ENCODE measurements around the gene CNBP.
"Not testable (repeated sequence)": the region's sequence is repeated elsewhere in the genome, so short reads cannot be mapped to it uniquely, and the experiment has no call there.

Gene CNBP

DNA sequence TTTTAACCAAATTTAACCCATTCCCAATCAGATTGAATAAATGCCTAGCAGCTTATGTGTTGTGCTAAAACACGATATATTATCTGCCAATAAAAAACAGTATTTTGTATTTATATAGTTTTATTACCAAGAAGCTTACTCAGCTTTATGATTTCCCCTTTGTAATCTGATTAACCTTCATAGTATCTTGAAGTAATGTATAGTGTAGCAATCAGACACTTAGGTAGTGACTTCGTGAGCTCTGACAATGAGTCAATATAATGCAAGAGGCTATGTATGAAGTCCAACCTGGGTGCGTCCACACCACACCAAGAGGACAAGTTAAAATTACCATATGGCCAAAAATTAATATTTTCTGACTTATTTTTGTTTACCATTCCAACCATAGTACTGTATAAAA lies 2.1 kb upstream of the CNBP start:
- DNase-seq, result no peak

DNA sequence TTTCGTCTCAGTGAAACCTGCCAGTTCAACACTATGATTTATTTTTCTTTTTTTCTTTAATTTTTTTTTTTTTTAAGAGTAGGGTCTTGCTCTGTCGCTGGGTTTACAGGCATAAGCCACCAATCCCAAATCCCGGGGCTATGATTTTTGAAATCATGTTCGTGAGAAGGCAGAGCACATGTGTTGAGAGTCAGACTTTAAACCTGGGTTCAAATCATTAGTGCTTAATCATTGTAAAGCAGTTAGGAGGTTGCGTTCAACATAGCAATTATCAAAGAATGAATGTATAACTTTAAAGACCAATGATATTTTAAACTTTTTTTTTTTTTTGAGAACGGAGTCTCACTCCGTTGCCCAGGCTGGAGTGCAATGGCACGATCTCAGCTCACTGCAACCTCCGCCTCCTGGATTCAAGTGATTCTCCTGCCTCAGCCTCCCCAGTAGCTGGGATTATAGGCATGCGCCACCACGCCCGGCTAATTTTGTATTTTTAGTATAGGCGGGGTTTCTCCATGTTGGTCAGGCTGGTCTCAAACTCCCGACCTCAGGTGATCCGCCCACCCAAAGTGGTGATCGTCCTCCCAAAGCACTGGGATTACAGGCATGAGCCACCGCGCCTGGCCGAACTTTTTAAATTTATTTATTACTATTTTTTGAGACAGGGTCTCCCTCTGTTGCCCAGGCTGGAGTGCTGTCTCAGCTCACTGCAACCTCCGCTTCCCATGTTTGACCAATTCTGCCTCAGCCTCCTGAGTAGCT lies 1.3 kb upstream of the CNBP start:
- DNase-seq, result not testable (repeated sequence)

DNA sequence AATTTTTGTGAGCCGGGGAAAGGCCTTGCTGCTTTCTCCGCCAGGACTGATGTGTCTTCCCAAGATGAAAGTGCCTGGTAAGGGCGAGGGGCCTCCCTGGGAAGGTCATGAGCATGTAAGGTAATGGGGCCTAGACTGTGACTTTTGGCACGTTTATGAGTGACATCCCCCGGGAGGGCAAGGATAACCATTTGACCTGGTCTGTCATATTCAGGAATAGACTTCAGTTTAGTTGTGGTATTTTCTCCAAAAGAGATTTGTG lies 631 bp upstream of the CNBP start:
- peak in 5 of 56 donors; percentile 31 to 70 (median 52) for DNase-seq

DNA sequence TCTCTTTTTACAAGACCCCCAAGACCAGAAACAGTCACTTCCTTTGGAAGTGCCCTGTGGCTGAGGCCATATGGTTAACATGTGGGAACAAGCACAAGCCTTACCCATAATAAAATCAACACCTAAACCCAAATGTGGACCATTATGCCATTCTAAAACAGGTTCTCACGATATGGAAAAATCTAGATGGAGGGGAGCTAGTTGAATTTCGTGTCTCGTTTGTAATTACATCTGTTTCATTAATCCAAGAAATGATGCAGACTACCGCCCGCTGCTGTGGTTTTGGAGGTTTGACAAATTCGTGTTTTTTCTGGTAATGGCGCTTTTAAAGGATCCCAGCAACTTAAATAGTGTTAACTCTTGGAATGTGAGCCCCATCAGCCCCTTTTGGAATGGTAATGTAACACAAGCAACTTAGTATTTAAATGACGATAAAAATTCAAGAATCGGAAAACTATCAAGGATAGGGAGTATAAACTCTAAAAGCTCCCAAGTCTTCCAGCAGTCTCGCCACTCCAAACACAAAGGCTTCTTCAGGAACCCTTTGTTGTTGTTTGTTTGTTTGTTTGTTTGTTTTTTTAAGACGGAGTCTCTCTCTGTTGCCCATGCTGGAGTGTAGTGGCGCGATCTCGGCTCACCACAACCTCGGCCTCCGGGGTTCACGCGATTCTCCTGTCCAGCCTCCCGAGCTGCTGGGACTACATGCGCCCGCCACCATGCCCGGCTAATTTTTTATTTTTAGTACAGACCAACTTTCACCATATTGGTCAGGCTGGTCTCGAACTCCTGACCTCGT lies 1.1 kb downstream of the CNBP start:
- no peak for DNase-seq

DNA sequence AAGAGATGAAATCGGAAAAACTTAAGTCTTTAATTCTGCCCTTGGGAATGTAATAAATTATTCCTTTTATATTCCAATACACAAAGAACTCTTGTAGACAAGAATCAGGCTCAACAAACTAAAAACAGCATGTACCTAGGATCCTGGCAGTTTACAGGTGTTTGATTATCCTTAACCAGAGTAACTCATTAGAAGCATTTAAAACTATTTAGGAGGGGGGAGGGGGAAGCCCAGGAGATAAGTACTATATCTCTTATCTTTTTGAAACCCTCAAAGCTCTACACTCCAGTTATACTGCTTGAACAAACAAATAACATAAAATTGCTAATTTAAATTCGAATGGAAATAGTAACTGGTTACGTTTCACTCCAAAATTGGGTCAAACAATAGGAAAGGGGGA lies 1.9 kb downstream of the CNBP start:
- DNase-seq, result no peak

DNA sequence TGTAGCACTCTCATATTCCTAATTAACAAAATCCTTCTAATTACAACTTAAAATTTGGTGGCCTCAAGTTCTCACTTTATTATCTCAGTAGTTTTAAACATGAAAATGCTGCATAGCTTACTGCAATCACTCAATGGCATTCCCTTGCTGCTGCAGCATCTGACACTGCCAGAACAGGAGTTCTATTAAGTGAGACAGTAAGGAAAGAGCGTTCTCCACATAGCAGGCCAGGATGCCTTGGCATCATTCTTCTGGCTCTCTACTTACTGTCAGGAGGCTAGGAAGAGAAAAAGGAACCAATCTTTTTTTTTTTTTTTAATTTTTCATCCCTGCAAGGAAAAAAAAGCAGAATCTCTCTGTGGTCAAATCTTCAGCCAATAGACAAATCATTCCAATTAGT lies 3.2 kb downstream of the CNBP start:
- DNase-seq, result no peak

DNA sequence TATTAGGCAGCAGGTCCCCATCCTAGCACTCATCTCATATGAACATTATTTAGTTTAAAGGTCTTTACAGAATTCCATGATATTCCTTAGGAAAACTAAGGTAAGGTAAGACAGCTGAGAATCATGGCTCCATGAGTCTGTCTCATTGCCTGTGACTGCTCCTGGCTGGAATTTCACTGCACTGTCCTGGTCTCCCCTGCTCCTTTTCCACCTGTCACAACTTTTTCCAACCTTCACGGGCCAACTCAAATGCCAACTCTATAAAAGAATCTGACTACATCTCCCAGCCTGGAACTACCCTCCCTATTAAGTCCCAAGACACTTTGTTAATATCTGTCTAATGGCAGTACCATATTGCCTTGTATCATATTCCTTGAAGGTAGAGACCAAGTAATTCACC lies 7.6 kb downstream of the CNBP start:
- no peak for DNase-seq

DNA sequence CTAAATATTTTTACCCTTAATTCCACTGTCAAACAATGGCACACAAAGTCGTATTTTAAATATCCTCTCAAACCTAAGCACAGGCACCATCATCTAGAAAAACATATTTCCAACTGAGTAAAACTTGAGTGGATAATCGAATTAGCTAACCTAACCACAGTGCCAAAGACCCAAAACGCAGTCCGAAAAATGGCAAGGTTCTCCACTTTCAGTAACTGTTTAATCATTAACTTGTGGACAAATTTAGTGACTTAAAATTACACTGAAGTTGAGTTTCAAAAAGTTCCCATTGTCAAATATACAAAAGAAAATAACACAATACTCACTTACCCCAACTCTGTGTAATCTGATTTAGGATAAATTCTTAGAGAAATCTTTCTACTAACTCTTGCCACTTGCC lies 10.0 kb downstream of the CNBP start:
- DNase-seq, result no peak

DNA sequence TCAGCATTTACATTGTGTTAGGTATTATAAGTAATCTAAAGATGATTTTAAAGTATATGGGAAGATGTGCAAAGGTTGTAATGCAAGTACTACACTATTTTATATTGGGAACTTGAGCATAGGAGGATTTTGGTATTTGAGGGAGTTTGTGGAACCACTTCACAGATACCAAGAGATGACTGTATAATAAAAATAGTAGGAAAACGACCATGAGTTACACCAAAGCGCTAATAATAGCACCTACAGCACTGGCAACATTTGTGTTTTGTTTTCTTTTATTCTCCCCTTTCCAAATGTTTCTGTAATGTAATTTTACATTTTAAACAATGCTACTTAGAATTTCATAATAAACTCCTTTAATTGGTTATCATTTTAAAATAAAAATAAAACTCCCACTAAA lies 10.5 kb downstream of the CNBP start:
- DNase-seq, result no peak

DNA sequence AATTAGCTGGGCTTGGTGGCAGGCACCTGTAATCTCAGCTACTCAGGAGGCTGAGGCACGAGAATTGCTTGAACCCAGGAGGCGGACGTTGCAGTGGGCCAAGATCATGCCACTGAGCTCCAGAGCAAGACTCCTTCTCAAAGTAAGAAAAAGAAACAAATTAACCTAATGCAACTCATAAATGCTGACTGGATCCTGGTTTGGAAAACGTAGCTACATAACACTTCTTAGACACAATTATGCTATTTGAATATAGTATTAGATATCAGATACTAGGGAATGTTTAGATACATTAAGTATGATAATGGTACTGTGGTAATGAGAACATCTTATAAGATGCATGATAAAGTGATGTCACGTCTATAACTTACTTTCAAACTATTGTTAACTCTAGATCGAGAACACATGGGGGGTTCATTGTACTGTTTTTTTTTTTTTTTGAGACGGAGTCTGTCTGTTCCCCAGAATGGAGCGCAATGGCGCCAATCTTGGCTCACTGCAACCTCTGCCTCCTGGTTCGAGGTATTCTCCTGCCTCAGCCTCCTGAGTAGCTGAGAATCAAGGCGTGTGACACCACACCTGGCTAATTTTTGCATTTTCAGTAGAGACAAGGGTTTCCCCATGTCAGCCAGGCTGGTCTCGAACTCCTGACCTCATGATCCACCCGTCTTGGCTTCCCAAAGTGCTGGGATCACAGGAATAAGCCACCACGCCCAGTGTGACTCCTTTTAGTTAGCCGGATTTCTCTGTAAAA lies 16.9 kb downstream of the CNBP start:
- DNase-seq, result no peak

DNA sequence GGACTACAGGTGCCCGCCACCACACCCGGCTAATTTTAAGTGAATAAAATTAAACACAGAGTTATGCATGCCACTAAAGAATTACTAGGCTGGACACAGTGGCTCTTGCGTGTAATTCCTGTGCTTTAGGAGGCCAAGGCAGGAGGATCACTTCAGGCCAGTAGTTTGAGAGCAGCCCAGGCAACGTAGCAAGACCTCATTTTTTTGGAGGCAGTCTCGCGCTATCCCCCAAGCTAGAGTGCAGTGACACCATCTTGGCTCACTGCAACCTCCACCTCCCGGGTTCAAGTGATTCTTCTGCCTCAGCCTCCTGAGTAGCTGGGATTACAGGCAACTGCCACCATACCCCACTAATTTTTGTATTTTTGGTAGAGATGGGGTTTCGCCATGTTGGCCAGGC lies 18.1 kb downstream of the CNBP start:
- not testable (repeated sequence) for DNase-seq

DNA sequence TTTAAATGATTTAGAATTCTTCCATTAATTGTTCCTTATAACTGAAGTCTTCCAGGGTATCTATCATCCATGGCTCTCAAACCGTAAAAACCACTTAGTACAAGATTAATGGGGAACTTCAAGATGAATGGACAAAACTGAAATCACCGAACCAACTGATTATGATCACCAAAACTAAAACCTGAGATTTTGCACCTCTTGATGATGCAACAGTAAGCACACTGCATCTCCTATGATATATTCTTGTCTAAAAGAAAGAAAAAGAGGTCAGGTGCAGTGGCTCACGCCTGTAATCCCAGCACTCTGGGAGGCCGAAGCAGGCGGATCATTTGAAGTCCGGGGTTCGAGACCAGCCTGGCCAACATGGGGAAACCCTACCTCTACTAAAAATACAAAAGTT lies 19.2 kb downstream of the CNBP start:
- DNase-seq, result no peak

DNA sequence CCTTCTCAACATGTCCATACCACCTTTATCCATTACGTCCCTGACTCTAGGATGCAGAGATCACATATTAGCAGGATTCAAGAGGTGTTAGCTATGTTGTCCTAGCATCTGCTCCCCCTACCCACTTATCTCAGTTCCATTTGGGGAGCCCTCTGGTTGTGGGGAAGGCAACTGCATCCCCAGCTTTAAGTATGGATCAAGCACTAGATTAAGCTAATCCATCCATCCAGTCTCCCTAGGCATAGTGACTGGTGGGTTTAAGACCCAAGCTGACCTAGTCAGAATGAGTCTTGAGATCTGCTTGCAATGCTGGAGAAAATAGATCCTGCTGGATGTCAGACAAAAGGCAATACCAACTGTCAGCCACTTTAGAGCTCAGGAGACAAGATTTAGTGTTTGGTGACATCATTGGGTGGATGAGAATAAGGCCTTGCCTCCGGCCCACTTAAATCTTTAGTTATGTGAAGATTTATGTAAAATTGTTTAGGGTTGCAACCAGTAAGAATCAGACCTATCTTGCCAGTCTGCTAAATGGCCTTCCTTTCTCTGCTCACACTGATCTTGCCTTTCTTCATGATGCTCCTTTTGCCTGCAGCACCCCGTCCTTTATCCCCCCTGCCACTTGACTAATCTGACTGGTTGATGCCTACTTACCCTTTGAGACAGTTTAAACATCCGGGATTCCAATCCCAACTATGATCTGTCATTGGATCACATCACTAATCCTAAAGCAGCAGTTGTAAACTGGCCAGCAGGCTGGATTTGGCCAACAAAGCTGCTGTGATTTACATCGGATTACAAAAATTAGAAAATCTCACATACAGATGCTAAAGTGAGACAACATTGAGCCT lies 20.7 kb downstream of the CNBP start:
- no peak for DNase-seq

DNA sequence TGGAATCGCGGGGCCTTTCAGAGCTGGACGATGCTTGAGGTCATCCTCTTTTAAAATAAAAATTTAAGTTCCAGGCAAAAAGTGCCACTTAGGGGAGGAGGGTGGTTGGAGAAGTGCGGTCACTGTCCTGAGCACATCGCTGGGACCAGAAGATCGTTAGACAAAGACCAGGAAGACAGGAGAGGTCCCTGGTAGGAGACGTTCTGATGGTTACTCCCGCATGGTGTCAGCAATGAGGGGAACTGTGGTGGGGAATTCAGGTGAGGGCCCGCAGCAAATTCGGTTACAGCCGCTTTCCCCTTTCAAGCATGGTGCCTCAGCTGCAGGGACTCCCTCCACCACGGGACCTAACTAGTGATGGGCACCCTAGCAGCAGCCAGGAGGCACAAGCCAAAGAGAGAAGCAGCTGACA lies 21.8 kb downstream of the CNBP start:
- peak in 3 of 56 donors; percentile 8 to 39 (median 23) for DNase-seq

DNA sequence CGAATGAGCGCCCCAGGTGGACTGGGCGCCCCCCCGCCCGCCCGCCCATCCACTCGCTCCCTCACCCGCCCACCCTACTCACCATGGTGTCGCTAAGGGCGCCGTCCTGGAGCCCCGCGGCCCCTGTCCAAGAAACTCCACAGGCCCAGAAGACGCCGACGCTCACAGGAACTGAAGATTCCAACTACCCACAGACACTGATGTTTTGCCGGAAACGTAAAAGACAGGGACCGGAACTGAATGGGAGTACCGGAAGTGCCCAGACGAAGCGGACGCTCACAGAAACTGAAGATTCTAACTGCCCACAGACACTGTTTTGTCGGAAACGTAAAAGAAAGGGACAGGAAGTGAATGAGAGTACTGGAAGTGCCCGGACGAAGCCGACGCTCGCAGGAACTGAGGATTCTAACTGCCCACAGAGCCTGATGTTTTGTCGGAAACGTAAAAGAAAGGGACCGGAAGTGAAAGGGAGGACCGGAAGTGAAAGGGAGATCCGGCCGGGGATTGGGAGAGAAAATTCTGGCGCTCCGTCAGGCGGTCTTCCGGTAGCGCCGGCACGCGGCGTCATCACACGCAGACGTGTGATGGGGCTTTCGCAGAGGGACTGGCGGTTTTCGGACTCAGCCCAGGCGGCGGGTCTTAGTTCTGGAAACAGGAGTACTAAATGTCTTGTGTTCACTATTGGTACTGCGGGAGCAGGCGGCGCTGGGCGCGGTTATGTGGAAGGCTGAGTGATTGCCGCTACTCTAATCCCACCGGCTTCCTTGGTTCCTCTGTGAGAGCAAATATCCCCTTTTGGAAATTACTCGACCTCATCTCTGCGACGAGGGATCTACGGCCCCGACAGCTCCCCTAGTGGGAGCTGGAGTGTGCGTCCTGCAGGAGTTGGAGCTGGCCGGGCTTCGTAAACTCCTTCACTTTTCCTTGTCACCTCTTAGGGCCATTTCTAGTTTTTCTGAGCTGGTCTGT lies 22.5 kb downstream of the CNBP start, which contains the start of gene ISY1:
TSS of gene ISY1 (minus strand) at position 173 of the 969 bp plus-strand sequence. CDS start at position 85, 88 bp downstream.
- peak; percentile 54 to 96 (median 86) for DNase-seq

DNA sequence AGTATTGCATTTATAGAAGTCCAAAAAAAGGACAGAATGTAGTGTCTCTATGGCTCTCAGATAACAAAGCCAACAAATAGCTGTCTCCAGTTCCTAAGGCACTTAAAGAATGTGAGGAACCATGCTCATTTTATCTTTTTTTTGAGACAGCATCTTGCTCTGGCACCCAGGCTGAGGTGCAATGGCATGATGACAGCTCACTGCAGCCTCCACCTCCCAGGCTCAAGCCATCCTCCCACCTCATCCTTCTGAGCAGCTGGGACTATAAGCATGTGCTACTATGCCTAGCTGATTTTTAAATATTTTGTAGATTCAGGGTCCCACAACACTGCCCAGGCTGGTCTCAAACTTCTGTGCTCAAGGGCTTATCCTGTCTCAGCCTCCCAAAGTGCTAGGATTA lies 38.9 kb downstream of the CNBP start:
- DNase-seq, result no peak

DNA sequence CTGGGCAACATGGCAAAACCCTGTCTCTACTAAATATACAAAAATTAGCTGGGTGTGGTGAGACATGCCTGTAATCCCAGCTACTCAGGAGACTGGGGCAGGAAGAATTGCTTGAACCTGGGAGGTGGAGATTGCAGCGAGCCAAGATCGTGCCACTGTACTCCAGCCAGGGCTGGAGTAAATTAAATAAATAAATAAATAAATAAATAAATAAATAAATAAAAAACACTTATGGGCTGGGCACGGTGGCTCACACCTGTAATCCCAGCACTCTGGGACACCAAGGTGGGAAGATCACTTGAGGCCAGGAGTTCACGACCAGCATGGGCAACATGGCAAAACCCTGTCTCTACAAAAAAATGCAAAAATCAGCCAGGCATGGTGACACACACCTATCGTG lies 42.7 kb downstream of the CNBP start:
- DNase-seq, result not testable (repeated sequence)

DNA sequence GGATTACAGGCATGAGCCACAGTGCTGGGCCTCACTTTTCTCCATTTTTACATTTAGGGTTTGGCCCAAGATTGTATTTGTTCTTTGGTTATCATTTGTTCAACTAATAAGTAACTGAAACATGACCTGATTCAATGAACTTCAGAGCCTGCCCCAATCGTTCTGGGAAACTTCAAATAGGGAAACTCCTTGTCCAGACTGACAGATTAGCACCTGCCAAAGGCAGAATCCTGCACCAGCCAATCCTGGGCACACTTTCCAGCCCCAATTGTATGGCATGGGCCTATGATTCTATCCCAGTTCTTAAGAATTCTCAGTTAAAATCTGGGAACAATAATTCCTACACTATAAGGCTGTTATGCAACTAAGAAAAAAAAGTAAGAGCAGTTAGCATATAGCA lies 43.8 kb downstream of the CNBP start:
- DNase-seq, result no peak

DNA sequence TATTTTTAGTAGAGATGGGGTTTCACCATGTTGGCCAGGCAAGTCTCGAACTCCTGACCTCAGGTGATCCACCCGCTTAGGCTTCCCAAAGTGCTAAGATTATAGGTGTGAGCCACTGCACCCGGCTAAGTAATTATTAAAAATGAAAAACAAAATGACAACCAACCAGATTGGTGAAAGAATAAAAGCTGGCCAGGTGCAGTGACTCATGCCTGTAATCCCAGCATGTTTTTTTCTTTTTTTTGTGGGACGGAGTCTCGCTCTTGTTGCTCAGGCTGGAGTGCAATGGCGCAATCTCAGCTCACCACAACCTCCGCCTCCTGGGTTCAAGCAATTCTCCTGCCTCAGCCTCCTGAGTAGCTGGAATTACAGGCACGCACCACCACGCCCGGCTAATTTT lies 47.4 kb downstream of the CNBP start:
- not testable (repeated sequence) for DNase-seq

All from amygdala (tissue), 56 donors.